HG02885 (cell line): ENCODE measurements around the gene PGAP1.

Source experiments
- ATAC-seq: cut with Tn5 transposase; IDR thresholded peaks from one replicate; pipeline ENCODE4 v1.9.1; 2021; ENCODE audit warnings: mild to moderate bottlenecking; ENCODE audit not compliant: unreplicated experiment, poor library complexity

The PGAP1 gene, protein sequence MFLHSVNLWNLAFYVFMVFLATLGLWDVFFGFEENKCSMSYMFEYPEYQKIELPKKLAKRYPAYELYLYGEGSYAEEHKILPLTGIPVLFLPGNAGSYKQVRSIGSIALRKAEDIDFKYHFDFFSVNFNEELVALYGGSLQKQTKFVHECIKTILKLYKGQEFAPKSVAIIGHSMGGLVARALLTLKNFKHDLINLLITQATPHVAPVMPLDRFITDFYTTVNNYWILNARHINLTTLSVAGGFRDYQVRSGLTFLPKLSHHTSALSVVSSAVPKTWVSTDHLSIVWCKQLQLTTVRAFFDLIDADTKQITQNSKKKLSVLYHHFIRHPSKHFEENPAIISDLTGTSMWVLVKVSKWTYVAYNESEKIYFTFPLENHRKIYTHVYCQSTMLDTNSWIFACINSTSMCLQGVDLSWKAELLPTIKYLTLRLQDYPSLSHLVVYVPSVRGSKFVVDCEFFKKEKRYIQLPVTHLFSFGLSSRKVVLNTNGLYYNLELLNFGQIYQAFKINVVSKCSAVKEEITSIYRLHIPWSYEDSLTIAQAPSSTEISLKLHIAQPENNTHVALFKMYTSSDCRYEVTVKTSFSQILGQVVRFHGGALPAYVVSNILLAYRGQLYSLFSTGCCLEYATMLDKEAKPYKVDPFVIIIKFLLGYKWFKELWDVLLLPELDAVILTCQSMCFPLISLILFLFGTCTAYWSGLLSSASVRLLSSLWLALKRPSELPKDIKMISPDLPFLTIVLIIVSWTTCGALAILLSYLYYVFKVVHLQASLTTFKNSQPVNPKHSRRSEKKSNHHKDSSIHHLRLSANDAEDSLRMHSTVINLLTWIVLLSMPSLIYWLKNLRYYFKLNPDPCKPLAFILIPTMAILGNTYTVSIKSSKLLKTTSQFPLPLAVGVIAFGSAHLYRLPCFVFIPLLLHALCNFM

GRCh38 chr2:196926562-196927375 is at the start of gene PGAP1:
PGAP1 (minus strand) TSS chr2:196926707; CDS start chr2:196926616, 91 bp downstream.
- ATAC-seq: peak; percentile 91

DNA sequence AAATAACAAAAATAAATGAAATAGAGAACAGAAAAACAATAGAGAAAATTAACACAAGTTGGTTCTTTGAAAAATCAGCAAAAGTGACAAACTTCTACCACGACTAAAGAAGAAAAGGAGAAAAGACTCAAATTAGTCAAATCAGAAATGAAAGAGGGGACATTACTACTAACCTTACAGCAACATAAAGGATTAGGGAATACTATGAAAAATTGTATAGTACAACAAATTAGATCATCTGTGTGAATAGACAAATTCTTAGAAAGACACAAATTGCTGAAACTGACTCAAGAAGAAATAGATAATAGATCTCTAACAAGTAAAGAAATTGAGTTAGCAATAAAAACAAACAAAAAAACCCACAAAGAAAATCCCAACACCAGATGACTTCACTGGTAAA is 48.5 kb upstream of the PGAP1 start:
- no peak for ATAC-seq

DNA sequence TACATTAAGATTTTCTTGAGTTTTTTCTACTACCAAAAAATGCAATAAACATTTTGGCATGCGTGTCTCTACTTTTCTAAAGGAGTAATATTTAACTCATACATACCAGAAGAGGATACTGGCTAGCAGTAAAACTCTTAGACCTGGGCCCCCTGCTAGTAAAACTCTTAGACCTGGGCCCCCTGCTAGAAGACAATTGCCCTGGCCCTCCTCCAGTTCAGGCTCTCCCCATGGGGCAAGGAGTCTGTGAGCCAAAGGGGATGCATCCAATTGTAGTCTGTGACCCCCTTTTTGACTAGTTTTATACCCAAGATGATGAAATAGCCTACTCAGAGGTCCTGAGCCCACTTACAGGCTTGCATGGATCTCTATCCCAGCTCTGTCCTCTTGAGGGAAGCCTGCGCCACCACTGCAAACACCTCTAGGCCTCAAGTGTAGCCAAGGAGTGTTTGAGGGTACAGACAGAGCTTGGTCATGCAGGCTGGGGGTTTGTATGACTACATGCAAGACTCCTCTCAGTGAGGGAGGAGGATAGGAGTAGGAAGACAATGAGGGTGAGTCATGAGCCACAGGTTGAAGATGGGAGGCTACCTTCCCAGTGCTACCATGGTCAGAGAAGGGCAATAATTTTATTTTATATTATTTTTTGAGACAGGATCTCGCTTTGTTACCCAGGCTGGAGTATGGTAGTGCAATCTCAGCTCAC is 45.2 kb upstream of the PGAP1 start:
- no peak for ATAC-seq

DNA sequence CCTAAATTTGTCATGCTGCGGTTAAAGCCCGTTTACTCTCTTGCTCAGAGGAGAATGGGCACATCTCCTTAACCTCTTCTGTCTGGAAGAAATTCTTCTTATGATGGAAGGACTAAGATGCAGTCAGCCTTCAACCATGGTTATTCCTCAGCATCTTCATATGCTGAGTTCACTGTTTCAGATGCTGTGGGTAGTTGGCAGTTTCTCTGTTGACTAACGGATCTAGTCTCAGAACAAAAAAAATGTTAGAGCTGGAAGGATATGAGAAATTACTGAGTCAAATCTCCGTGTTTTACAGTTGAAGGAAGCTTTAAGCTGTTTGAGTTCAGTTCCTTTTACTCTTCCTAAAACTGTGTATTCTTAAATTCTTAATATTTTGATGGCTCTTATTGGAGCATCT is 43.6 kb upstream of the PGAP1 start:
- ATAC-seq: no peak

- ATAC-seq: no peak
These were observed 42.0 kb upstream of the PGAP1 start for GRCh38 chr2:196968516-196968915.

- no peak for ATAC-seq
These were observed 41.3 kb upstream of the PGAP1 start for GRCh38 chr2:196967775-196968174.

GRCh38 chr2:196967116-196967515 is 40.6 kb upstream of the PGAP1 start:
- no peak for ATAC-seq

DNA sequence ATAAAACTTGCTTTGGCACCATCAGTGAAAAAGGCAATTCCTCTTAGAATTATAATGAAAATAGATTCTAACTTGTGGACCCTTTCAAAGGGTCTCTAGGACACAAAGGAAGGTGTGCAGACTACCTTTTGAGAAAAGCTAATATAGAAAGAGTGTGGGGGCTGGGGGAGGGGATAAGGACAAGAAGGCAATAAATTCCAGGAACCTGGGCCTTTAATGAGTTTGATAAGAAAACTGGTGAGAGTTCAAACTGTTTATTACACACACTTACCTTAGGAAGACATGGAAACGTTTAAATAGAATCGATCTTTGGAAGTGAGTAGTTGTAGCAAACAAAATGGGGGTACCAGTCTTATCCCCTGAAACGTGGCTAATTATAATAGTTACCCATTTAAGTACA is 39.6 kb upstream of the PGAP1 start:
- ATAC-seq: no peak

- no peak for ATAC-seq
These were observed 39.1 kb upstream of the PGAP1 start for GRCh38 chr2:196965651-196966050.

- no peak for ATAC-seq
These were observed 37.5 kb upstream of the PGAP1 start for GRCh38 chr2:196963961-196964360.

GRCh38 chr2:196963043-196963442 is 36.5 kb upstream of the PGAP1 start:
- no peak for ATAC-seq

DNA sequence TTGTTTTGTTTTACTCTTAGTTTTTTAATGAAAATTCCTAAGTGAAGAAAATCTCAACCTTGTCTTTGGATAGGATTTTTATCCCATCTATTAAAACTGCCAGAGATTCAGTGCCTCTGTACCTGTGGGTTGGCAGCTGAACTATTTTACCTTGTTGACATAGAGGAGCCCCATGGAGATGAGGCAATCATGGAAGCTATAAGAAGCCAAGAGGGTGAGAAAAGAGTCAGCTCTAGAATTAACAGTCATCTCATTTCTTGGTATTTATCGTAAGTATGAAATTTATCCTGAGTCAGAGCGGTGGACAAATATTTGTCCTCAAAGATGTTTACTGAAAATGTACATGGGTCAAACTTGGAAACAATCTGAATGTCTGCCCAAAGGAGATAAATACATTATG is 35.8 kb upstream of the PGAP1 start:
- ATAC-seq: no peak

GRCh38 chr2:196961889-196962288 is 35.4 kb upstream of the PGAP1 start:
- ATAC-seq: peak; percentile 98

- ATAC-seq: no peak
These were observed 33.3 kb upstream of the PGAP1 start for GRCh38 chr2:196959734-196960338.

- no peak for ATAC-seq
These were observed 32.8 kb upstream of the PGAP1 start for GRCh38 chr2:196959281-196959680.

- no peak for ATAC-seq
These were observed 31.5 kb upstream of the PGAP1 start for GRCh38 chr2:196957881-196958525.

- ATAC-seq: no peak
These were observed 30.9 kb upstream of the PGAP1 start for GRCh38 chr2:196957442-196957841.

DNA sequence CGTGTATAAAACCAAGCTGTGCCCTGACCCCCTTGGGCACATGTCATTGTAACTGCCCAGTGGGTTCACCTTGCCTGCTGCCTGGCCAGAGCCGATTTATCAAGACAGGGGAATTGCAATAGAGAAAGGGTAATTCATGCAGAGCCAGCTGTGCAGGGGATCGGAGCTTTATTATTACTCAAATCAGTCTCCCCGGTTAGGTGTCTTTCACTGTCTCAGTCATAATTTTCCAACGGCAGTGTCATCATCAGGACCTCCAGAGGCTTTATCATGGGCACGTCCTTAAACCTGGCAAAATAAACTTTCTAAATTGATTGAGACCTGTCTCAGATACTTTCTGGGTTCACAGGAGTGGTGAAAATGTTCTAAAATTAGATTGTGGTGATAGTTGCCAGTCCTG is 29.6 kb upstream of the PGAP1 start:
- no peak for ATAC-seq

DNA sequence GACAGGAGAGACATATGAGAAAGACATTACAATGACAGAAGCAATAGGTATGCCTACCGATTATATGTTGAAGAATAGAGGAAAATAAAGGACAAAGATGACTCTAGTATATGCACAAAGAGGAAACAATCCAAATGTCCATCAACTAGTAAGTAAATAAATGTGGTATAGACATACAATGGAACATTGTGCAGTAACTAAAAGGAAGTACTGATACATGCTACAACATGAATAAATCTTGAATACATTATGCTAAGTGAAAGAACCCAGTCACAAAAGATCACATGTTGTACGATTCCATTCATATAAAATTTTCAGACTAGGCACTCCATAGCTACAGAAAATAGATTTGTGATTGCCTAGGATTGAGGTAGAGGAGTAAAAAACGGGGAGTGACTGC is 28.5 kb upstream of the PGAP1 start:
- no peak for ATAC-seq
